Panc1 (cell line): Measurements from ENCODE around the gene ANKK1. TPM values are rescaled to one million over a fixed set of nuclear protein-coding genes. Genes with fewer than 3 reads are reported as not detected.

ENCODE experiments used
- ATAC-seq: fragments of 200-7000 bp; cut with Tn5 transposase; 2 replicates; pipeline ENCODE4 v1.9.1; 2020; ENCODE audit warnings: mild to moderate bottlenecking, moderate library complexity
- BruUV-seq: library from RNA; stranded (reverse); fragments of 400-500 nt; replicated peaks from 2 replicates; lab custom pipeline; 2021; lab: Mats Ljungman, UMichigan
- CTCF ChIA-PET: fragments of 300-600 bp; sonication (Branson Sonifier 250); formaldehyde crosslinking; loops from one replicate; lab custom pipeline; 2022; ENCODE audit warnings: antibody characterized with exemption; lab: Charles Lee
- POLR2A ChIA-PET: fragments of 300-600 bp; sonication (Branson Sonifier 250); formaldehyde crosslinking; loops from one replicate; lab custom pipeline; 2022; ENCODE audit warnings: antibody characterized with exemption; lab: Charles Lee
- DNase-seq: peaks from one replicate; pipeline ENCODE4 v3.0.0-alpha.2; 2010; ENCODE audit warnings: low read depth, low spot score
- H3K27ac ChIP-seq: 2 replicates; pipeline ENCODE4 v1.5.1; 2011; ENCODE audit warnings: mild to moderate bottlenecking, low read length, inconsistent platforms
- H3K27me3 ChIP-seq: fragments of 200-500 bp; sonication (Bioruptor generic); 2 replicates; pipeline ENCODE4 v1.6.0; 2014; ENCODE audit warnings: low read length, inconsistent platforms; ENCODE audit not compliant: control insufficient read depth, insufficient read depth
- H3K36me3 ChIP-seq: fragments of 200-500 bp; sonication (Bioruptor generic); 2 replicates; pipeline ENCODE4 v1.5.1; 2014; ENCODE audit warnings: inconsistent platforms, mild to moderate bottlenecking, low read length, moderate library complexity; ENCODE audit not compliant: control insufficient read depth, insufficient read depth
- H3K4me1 ChIP-seq: 2 replicates; pipeline ENCODE4 v1.5.1; 2011; ENCODE audit warnings: inconsistent platforms, mild to moderate bottlenecking, low read length, moderate library complexity; ENCODE audit not compliant: control insufficient read depth, insufficient read depth
- H3K4me3 ChIP-seq, 2 experiments: 2 replicates each; pipeline ENCODE4 v1.5.1; 2011 to 2012; ENCODE audit warnings: low read depth in 2 of 2, low read length in 2 of 2, mild to moderate bottlenecking in 2 of 2, inconsistent platforms in 1 of 2, moderate library complexity in 1 of 2
- H3K9me3 ChIP-seq: fragments of 200-500 bp; sonication (Bioruptor generic); 2 replicates; pipeline ENCODE4 v1.5.1; 2014; ENCODE audit warnings: low read depth, mild to moderate bottlenecking, inconsistent platforms, low read length, moderate library complexity; ENCODE audit not compliant: control insufficient read depth, insufficient read depth
- CTCF ChIP-seq: fragments of 450-650 bp; IDR thresholded peaks from 2 replicates; pipeline ENCODE4 v1.5.1; 2017; ENCODE audit warnings: mild to moderate bottlenecking
- POLR2AphosphoS5 ChIP-seq: IDR thresholded peaks from 2 replicates; pipeline ENCODE4 v1.6.1; 2012; ENCODE audit warnings: mild to moderate bottlenecking, low read depth, low read length, moderate library complexity
- REST ChIP-seq, 2 experiments: IDR thresholded peaks; 2 replicates each; pipeline ENCODE4 v1.6.1; 2011 to 2012; ENCODE audit warnings: low read depth in 2 of 2, control low read depth in 1 of 2, low read length in 1 of 2, mild to moderate bottlenecking in 1 of 2, moderate library complexity in 1 of 2; ENCODE audit not compliant: insufficient read depth in 1 of 2
- SIN3A ChIP-seq: IDR thresholded peaks from 2 replicates; pipeline ENCODE4 v1.6.1; 2012; ENCODE audit warnings: low read depth, mild to moderate bottlenecking, low read length, moderate library complexity, borderline replicate concordance; ENCODE audit not compliant: insufficient read depth
- TCF7L2 ChIP-seq: IDR thresholded peaks from 2 replicates; pipeline ENCODE4 v1.6.1; 2011; ENCODE audit warnings: mild to moderate bottlenecking, low read depth, low read length, inconsistent platforms
- in situ Hi-C: cut with HindIII; loops from 2 replicates; pipeline ENCODE4 v1.10.0; 2016; ENCODE audit warnings: low sequenced_read_pairs, low pct_unique_long_range_greater_than_20kb
- intact Hi-C: fragments of 100-400 bp; cut with micrococcal nuclease; formaldehyde crosslinking; loops from one replicate; pipeline ENCODE4 v1.10.0; 2022; ENCODE audit not compliant: unreplicated experiment
- total RNA-seq: library from RNA; stranded (reverse); gene quantifications from one replicate; pipeline ENCODE4 v1.2.1, GENCODE V29; 2021; ENCODE audit not compliant: unreplicated experiment

Gene ANKK1
- total RNA-seq, 1 experiment from 2014 or later = 0.08 TPM

GRCh38 chr11:113394919-113395318 is 7.3 kb downstream of the ANKK1 start:
- Histone ChIP-seq H3K4me3 (no peak overlapping the region), H3K36me3 (no peaks in the 10 kb centered on the region), H3K4me1 (no peaks in the 10 kb centered on the region), H3K27me3 (peaks cover under 1% of the 10 kb centered on the region; the same call in 1 of the 2 replicates), H3K9me3 (no peaks in the 10 kb centered on the region), H3K27ac (no peak overlapping the region)
- DNase-seq (no peak), ATAC-seq (no peak)
- CTCF ChIA-PET = no interaction called here
- in situ Hi-C loops = no loop called here
- intact Hi-C loops = no loop called here
- TF ChIP-seq TCF7L2 (no peak), REST (IDR thresholded peaks at IDR 0.05; ENCODE audit: insufficient read depth in 1 of 2, low read depth in 2 of 2, low read length in 1 of 2) (no peak), SIN3A (no peak), CTCF (no peak), POLR2AphosphoS5 (no peak)
- no TSS peak for BruUV-seq
- POLR2A ChIA-PET = interaction anchor here (0.6 kb wide), 1 partner anchor 336 kb away, joined by 3 read pairs; no protein-coding TSS in a partner anchor

- ChIA-PET CTCF (no interaction called here), POLR2A (no interaction called here)
- no TSS peak for BruUV-seq
- Histone ChIP-seq H3K4me3 (no peak overlapping the region), H3K27me3 (no peaks in the 10 kb centered on the region), H3K9me3 (no peaks in the 10 kb centered on the region), H3K4me1 (no peaks in the 10 kb centered on the region), H3K27ac (no peak overlapping the region), H3K36me3 (no peaks in the 10 kb centered on the region)
- in situ Hi-C loops (no loop called here), intact Hi-C loops (no loop called here)
- ATAC-seq = no peak
- TF ChIP-seq POLR2AphosphoS5 = no peak
- no peak for TF ChIP-seq TCF7L2
- no peak for TF ChIP-seq REST (IDR thresholded peaks at IDR 0.05; ENCODE audit: insufficient read depth in 1 of 2, low read depth in 2 of 2, low read length in 1 of 2)
- no peak for TF ChIP-seq CTCF
- no peak for TF ChIP-seq SIN3A
- DNase-seq = no peak
These were observed 8.3 kb downstream of the ANKK1 start for GRCh38 chr11:113395782-113396336.
